ENCODE measurements around the gene ELAC2.

- TF ChIP-seq CTCF (IDR thresholded peaks at IDR 0.05 in 8 of 11, conservative IDR thresholded peaks at IDR 0.05 in 3 of 11) = no peak
- no peak for TF ChIP-seq POLR2A (IDR thresholded peaks at IDR 0.05)
- no peak for TF ChIP-seq POLR2AphosphoS5 (IDR thresholded peaks at IDR 0.05)
Observed at GRCh38 chr17:12967962-12968361, 49.9 kb downstream of the ELAC2 start.

All from spleen (tissue), 7 donors.